ENCODE data around the gene ZNF829.

DNA sequence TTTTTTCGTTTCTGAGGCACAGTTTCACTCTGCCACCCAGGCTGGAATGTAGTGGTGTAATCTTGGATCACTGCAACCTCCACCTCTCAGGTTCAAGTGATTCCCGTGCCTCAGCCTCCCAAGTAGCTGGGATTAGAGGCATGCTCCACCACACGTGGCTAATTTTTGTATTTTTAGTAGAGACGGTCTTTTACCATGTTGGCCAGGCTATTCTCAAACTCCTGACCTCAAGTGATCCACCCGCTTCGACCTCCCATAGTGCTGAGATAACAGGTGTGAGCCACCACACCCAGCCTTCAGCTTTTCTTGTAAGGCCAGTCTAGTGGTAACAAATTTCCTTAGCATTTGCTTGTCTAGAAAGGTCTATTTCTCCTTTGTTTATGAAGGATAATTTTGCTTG, 46.3 kb upstream of the ZNF829 start:
- TF ChIP-seq CTCF (conservative IDR thresholded peaks at IDR 0.05; ENCODE audit: low read depth, low read length) (no peak), BHLHE40 (IDR thresholded peaks at IDR 0.05; ENCODE audit: low read depth, low read length) (no peak), SMC3 (IDR thresholded peaks at IDR 0.05; ENCODE audit: low read depth, low read length) (no peak), RFX5 (IDR thresholded peaks at IDR 0.05; ENCODE audit: low read depth, low read length) (no peak), POLR2A (IDR thresholded peaks at IDR 0.05; ENCODE audit: low read depth, low read length) (no peak), CEBPB (IDR thresholded peaks at IDR 0.05; ENCODE audit: low read depth, low read length) (no peak), RAD21 (IDR thresholded peaks at IDR 0.05; ENCODE audit: low read length) (no peak), MAFK (IDR thresholded peaks at IDR 0.05; ENCODE audit: low read depth, low read length) (no peak), USF2 (IDR thresholded peaks at IDR 0.05; ENCODE audit: low read depth, low read length) (no peak), FOS (IDR thresholded peaks at IDR 0.05; ENCODE audit: low read depth, low read length) (no peak)
- TF ChIP-seq, protein P1, sequence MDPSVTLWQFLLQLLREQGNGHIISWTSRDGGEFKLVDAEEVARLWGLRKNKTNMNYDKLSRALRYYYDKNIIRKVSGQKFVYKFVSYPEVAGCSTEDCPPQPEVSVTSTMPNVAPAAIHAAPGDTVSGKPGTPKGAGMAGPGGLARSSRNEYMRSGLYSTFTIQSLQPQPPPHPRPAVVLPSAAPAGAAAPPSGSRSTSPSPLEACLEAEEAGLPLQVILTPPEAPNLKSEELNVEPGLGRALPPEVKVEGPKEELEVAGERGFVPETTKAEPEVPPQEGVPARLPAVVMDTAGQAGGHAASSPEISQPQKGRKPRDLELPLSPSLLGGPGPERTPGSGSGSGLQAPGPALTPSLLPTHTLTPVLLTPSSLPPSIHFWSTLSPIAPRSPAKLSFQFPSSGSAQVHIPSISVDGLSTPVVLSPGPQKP (IDR thresholded peaks at IDR 0.05; ENCODE audit: borderline replicate concordance, low read depth, low read length) = no peak
